ENCODE measurements around the gene RAB3IP.

DNA sequence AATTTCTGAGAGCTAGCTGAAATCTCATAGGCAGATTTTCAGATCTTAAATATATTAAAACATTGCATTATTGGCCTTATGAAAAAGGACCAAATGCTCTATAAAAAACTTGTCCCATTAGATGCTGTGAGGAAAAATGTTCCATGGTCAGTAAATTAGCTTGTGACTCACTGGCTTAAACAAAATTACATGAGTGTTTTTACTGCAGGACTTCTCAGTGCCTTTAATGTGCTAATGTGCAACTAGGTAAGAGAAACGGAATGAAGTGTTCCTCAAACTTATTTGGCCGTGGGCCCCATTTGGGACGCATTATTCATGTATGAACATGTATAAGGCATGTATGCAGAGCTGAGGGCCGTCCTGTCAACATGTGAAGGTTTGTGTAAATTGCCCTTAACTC lies 128.0 kb downstream of the RAB3IP start:
- TF ChIP-seq, protein P1, sequence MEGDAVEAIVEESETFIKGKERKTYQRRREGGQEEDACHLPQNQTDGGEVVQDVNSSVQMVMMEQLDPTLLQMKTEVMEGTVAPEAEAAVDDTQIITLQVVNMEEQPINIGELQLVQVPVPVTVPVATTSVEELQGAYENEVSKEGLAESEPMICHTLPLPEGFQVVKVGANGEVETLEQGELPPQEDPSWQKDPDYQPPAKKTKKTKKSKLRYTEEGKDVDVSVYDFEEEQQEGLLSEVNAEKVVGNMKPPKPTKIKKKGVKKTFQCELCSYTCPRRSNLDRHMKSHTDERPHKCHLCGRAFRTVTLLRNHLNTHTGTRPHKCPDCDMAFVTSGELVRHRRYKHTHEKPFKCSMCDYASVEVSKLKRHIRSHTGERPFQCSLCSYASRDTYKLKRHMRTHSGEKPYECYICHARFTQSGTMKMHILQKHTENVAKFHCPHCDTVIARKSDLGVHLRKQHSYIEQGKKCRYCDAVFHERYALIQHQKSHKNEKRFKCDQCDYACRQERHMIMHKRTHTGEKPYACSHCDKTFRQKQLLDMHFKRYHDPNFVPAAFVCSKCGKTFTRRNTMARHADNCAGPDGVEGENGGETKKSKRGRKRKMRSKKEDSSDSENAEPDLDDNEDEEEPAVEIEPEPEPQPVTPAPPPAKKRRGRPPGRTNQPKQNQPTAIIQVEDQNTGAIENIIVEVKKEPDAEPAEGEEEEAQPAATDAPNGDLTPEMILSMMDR (IDR thresholded peaks at IDR 0.05) = no peak
- TF ChIP-seq POLR2A (IDR thresholded peaks at IDR 0.05) = no peak
